ENCODE measurements around the gene ATF5. TPM values are rescaled to one million over a fixed set of nuclear protein-coding genes. Genes with fewer than 3 reads are reported as not detected.

The ATF5 gene
- total and polyA plus RNA-seq, 2 of the 8 experiments (the other 6 are each of a cell fraction or from before 2014, with no cell fraction given), result 6.2 to 13.1 TPM

DNA sequence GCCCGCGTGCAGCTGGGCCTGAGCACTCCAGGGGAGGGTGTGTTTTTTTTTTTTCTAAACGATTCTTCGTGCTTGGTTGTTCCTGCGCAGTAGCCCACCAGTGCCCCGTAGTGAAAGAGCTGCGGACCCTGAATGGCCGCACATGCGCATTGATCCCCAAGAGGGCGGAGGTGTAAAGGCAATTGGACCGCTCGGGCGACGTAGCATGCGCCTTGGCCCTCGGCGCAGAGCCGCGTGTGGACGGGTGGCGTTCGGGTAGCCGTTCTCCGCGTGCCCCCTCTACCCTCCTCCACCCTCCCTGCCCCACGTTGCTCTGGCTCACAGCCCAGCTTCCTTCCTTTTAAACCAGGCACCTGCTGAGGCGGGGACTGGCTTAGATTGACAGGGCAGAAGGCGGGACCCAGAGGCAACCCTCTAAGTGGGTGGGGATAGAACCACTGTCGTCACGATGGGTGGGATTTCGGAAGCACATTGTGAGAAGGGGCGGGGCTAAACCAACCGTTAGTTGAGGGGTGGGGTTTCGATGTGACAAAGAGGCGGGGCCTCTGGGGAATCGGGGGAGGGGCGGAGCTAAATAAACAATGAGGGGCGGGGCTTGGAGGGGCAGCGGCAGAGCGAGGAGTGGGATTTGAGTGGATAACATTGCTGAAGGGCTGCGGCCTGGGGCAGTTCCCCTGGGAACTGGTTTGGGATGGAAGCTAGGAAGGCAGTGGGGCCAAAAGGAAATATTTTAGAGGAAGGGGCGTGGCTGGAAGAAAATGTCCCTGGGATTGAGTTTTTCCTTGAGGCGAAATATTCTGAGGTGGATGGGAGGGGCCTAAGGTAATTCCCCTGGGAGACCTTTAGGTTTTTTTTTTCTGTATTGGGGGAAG lies 842 bp downstream of the ATF5 start (continued):
- TF ChIP-seq NANOG (IDR thresholded peaks at IDR 0.05; ENCODE audit: insufficient read depth, low read depth, low read length, poor library complexity, severe bottlenecking), result no peak
- TF ChIP-seq CTBP2 (IDR thresholded peaks at IDR 0.05; ENCODE audit: borderline replicate concordance, insufficient read depth, insufficient read length, low read length), result no peak
- TF ChIP-seq, protein P1, sequence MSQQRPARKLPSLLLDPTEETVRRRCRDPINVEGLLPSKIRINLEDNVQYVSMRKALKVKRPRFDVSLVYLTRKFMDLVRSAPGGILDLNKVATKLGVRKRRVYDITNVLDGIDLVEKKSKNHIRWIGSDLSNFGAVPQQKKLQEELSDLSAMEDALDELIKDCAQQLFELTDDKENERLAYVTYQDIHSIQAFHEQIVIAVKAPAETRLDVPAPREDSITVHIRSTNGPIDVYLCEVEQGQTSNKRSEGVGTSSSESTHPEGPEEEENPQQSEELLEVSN (IDR thresholded peaks at IDR 0.05), result peak; percentile 78; the same call in 1 of the 2 replicates
- TF ChIP-seq, protein P2, sequence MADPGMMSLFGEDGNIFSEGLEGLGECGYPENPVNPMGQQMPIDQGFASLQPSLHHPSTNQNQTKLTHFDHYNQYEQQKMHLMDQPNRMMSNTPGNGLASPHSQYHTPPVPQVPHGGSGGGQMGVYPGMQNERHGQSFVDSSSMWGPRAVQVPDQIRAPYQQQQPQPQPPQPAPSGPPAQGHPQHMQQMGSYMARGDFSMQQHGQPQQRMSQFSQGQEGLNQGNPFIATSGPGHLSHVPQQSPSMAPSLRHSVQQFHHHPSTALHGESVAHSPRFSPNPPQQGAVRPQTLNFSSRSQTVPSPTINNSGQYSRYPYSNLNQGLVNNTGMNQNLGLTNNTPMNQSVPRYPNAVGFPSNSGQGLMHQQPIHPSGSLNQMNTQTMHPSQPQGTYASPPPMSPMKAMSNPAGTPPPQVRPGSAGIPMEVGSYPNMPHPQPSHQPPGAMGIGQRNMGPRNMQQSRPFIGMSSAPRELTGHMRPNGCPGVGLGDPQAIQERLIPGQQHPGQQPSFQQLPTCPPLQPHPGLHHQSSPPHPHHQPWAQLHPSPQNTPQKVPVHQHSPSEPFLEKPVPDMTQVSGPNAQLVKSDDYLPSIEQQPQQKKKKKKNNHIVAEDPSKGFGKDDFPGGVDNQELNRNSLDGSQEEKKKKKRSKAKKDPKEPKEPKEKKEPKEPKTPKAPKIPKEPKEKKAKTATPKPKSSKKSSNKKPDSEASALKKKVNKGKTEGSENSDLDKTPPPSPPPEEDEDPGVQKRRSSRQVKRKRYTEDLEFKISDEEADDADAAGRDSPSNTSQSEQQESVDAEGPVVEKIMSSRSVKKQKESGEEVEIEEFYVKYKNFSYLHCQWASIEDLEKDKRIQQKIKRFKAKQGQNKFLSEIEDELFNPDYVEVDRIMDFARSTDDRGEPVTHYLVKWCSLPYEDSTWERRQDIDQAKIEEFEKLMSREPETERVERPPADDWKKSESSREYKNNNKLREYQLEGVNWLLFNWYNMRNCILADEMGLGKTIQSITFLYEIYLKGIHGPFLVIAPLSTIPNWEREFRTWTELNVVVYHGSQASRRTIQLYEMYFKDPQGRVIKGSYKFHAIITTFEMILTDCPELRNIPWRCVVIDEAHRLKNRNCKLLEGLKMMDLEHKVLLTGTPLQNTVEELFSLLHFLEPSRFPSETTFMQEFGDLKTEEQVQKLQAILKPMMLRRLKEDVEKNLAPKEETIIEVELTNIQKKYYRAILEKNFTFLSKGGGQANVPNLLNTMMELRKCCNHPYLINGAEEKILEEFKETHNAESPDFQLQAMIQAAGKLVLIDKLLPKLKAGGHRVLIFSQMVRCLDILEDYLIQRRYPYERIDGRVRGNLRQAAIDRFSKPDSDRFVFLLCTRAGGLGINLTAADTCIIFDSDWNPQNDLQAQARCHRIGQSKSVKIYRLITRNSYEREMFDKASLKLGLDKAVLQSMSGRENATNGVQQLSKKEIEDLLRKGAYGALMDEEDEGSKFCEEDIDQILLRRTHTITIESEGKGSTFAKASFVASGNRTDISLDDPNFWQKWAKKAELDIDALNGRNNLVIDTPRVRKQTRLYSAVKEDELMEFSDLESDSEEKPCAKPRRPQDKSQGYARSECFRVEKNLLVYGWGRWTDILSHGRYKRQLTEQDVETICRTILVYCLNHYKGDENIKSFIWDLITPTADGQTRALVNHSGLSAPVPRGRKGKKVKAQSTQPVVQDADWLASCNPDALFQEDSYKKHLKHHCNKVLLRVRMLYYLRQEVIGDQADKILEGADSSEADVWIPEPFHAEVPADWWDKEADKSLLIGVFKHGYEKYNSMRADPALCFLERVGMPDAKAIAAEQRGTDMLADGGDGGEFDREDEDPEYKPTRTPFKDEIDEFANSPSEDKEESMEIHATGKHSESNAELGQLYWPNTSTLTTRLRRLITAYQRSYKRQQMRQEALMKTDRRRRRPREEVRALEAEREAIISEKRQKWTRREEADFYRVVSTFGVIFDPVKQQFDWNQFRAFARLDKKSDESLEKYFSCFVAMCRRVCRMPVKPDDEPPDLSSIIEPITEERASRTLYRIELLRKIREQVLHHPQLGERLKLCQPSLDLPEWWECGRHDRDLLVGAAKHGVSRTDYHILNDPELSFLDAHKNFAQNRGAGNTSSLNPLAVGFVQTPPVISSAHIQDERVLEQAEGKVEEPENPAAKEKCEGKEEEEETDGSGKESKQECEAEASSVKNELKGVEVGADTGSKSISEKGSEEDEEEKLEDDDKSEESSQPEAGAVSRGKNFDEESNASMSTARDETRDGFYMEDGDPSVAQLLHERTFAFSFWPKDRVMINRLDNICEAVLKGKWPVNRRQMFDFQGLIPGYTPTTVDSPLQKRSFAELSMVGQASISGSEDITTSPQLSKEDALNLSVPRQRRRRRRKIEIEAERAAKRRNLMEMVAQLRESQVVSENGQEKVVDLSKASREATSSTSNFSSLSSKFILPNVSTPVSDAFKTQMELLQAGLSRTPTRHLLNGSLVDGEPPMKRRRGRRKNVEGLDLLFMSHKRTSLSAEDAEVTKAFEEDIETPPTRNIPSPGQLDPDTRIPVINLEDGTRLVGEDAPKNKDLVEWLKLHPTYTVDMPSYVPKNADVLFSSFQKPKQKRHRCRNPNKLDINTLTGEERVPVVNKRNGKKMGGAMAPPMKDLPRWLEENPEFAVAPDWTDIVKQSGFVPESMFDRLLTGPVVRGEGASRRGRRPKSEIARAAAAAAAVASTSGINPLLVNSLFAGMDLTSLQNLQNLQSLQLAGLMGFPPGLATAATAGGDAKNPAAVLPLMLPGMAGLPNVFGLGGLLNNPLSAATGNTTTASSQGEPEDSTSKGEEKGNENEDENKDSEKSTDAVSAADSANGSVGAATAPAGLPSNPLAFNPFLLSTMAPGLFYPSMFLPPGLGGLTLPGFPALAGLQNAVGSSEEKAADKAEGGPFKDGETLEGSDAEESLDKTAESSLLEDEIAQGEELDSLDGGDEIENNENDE (IDR thresholded peaks at IDR 0.05; ENCODE audit: insufficient replicate concordance, low read length), result no peak
- no peak for TF ChIP-seq YY1 (IDR thresholded peaks at IDR 0.05; ENCODE audit: low read depth, low read length)
- peak; percentile 97 to 99 for TF ChIP-seq POLR2A (IDR thresholded peaks at IDR 0.05; ENCODE audit: control extremely low read depth in 1 of 2, low read depth in 2 of 2, low read length in 2 of 2)
- no peak for TF ChIP-seq TEAD4 (IDR thresholded peaks at IDR 0.05; ENCODE audit: low read depth, low read length)

Measured in H1 (cell line).